Stimulated activated naive CD8-positive, alpha-beta T cell treated with anti-CD3 and anti-CD28 coated beads, Interleukin-15, Interleukin-2, amounts not matched to agents 100 U/mL and 50 U/mL, for 24 hours (primary cell): ENCODE measurements around the gene NHSL2.

Experiments
- ATAC-seq: fragments of 150-1000 bp; cut with Tn5 transposase; one replicate; pipeline ENCODE4 v1.10.0; 2021
- DNase-seq: peaks from one replicate; pipeline ENCODE4 v3.0.0; 2021

NHSL2 gene

DNA sequence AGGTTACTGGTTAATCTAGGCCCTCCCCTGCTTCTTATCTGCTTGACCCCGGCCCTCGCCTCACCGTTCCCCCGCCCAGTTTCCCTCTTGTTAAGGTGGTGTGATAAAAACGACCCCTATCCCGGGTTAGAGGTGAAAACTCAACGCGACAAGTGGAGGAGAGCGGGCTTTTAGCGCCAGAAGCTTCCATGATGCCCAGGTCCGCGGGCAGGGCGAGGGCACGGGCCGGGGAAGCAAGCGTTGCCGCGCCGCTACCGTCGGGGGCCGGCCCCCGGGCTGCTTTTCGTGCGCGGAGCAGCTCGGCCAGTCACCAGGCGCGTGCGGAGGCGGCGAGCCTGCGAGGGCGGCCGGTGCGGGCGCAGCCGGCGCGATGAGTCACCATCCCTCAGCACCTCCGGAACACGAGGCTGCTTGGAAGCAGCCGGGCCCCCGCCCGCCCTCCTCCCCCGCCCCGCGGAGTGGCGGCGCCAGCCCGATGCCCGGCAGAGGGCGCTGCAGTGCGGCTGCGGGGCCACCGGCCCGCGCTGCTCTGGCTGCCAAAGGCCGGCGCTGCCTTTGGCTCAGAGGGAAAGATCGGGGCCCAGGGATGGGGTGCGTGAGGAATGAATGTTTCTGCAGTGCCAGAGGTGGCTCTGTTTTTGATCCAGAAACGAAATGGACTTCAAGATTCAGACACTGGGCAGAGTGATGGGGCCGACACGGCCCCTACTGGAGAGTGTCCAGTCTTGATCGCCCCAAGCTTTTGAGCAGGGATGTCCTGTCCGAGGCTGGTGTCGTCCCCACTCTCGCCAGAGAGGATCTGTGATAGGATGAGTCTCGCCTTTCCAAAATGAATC is 107.8 kb downstream of the NHSL2 start:
- peak; percentile 92 for ATAC-seq

DNA sequence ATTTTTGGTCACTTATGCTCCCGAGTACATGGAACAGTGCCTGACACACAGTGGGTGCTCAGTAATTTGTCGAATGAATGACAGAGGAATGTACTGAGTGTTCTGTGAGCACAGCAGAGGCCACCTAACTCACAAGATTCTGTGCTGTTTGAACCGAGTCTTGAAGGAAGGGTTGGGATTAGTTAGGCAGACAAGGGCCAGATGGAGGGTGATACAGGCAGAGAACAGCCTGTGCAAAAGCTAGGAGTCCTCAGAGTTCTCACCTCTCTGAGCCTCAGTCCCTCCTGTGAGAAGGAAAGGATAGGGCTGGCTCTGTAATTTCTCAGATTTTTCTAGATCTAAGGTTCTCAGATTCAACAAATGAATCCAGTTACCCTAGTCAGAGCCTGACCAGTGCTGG is 108.8 kb downstream of the NHSL2 start:
- DNase-seq = no peak
- ATAC-seq = no peak

More for the DNA sequence above, 107.8 kb downstream of the NHSL2 start:
- DNase-seq = peak; percentile 82

DNA sequence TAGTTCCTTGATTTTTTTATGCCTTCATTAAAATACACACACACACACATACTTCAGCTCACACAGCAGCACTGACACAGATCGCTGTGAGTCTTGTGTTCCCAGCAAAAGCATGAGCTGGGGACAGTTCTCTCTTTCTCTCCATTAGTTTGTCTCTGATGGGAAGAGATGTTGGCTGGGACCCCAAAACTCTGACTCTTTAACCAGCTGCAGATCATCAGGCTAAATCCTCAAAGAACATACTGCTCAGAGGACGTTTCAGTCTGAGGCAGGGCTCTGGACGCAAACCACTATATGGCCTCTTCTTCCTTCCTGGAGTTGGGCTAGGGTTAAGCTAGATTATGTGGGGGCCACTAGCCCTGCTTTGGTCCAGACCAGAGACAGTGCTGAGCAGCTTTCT is 109.6 kb downstream of the NHSL2 start:
- no peak for DNase-seq
- ATAC-seq = no peak

DNA sequence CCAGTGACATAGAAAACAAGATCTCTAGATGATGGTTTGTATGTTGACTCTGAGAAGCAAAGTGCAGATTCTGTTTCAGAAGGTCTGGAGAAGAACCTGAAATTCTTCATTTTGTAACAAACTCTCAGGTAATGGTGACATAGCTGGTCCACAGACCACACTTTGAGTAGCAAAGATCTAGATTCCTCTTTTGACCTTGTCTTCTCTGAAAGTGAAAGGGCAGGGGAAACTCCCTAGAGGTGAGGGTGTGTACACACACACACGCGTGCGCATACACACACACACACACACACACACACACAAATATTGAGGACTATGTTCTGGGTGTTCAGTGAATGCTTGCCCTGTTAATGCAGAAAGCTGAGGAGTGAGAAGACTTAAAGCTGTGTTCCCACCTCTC is 110.1 kb downstream of the NHSL2 start:
- no peak for ATAC-seq
- DNase-seq = no peak

DNA sequence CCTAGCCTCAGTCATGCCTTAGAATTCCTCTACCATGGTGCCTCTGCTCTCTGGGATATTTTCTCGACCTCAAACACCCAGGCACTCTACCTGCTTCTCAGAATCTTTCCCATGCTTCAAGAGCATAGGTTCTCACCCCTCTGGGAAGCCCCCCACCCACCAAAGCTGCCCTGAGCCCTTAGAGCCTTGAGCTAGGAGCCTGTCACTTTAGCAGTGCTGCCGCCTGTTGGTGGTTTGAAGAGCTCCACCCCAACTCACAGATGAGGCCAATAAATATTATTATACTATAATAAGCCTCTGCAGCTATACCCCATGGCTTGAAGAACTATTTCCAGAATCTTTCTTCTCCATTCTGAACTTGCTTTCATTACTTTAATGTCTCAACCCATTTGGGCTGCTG is 111.3 kb downstream of the NHSL2 start:
- ATAC-seq (no peak), DNase-seq (peak; percentile 11)

DNA sequence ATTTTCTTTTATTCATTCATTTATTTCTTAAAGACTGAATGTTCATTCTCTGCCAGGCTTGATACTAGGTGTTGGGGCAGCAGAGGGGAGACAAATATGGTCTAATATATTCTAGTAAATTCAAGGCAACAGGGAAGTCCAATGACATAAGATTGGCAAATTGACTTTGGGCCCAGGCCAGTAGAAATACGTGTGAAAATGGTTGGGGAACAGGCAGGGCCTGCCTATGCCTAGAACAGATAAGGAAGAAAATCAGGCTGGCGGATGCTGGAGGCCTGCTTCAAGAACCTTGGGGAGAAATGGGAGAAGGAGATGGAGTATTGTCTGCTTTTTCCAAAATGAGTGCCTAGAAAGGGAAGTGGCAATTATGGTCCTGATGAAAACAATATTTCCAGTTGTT is 112.4 kb downstream of the NHSL2 start:
- no peak for DNase-seq
- ATAC-seq = no peak

DNA sequence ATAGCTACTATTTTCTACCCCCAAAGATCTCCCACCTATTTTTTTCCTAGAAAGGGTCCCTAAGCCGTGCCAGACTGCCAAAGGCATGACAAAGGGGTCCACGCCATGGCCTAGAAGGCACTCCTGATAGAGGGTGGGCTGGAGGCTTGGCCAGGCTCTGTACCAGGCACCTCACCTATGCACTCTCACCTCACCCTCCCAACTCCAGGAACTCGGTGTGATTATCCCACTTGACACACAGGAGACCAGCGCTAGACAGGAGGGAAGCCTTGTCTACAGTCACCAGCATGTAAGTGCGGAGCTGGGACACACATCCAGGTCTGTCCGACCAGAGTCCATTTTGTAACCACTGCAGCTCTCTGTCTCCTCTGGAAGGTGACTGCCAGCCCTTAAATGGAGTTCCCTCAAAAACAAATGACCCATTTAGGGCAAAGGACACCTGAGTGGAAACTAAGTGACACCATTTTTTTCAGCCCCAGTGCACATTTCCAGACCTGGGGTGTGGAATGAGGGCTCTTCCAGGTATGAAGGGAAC is 114.7 kb downstream of the NHSL2 start:
- DNase-seq = no peak

DNA sequence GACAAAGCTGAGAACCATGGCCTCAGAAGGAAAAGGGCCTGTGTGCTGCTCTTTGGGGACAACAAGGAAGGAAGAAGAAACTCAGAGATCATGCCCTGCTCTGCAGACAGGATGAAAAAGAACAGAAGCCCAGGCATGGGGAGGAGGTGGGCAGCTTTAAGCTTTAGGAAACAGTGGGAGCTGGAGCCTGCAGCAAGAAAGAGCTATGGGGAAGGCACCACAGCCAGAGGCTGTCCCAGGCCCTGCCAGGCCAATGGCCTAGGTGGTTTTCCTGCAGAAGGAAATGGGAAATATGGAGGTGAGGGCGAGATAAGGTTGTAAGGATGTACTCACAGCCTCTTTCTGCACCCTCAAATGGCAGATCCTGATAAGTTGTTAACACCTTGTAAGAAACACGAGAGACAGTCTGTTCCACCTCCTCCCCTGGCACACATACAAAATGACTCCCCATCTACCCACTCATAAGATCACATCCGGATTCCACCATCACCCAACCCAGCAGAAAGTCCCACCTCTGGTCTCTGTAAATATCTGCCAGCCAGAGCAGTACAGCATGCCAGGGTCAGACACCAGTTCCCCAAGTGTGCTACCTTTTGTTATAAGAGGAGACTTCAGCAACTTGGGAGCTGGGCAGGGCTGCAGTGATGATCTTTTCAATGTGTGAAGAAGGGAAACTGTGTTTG is 115.8 kb downstream of the NHSL2 start:
- no peak for ATAC-seq
- DNase-seq = no peak

More for the DNA sequence above, 114.7 kb downstream of the NHSL2 start:
- ATAC-seq = no peak

DNA sequence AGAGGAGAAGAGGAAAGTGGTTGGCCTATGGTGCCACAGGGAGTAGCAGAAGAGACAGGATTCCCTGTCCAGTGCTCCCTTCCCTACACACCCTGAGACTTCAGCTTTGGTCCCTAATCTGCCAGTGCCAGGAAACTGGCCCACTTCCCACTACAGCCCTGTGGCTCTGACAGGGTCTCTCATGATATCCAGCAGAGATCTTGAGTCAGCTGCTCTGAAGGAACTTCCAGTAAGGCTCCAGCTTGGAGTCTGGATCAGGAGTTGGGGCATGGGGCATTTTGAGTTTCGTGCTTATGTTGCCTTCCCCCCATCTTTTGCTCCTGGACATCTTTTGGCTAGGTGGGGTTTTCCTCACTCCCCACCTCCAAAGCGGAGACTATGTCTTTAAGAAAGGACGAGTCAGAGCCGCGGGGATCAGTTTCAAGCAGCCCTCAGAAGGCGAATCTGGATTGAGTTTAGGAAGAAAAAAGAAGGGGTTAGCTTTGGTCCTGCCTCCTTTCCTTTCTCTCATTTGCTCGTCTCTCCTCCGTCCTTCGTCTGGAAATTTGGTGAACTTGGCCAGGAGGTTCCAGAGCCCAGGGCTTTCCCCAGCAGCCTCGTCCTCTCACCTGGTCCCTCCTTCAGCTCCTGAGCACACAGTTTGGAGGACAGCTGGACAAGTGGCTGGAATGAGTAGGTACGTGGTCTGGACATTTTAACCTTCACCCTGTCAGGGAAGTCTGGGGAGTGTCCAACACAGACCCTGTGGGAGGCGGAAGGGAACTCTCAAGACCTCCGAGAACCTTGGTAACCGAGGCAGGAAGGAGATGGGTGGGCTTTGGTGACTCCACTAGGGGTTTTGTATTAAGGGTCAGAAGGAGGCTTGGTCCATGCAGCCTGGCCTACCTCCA is 116.6 kb downstream of the NHSL2 start:
- DNase-seq = no peak
- no peak for ATAC-seq

DNA sequence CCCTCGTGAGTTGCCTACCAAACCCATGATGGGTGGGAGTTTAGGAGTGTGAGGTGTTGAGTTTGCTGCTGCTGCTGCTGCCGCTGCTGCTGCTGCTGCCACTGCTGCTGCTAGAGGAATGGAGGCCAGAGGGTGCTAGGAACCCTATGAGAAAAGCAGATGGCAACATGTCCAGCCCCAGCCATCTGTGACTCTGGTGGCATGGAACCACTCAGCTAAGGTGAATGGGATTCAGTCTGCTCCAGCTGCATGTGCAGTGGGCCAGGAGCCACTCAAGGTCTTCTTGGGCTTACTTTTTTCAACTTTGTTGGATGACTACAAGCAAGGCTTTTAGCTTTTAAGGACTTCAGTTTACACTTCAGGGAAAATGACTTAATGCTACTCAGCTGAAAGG is 117.3 kb downstream of the NHSL2 start:
- no peak for ATAC-seq
- DNase-seq = no peak

DNA sequence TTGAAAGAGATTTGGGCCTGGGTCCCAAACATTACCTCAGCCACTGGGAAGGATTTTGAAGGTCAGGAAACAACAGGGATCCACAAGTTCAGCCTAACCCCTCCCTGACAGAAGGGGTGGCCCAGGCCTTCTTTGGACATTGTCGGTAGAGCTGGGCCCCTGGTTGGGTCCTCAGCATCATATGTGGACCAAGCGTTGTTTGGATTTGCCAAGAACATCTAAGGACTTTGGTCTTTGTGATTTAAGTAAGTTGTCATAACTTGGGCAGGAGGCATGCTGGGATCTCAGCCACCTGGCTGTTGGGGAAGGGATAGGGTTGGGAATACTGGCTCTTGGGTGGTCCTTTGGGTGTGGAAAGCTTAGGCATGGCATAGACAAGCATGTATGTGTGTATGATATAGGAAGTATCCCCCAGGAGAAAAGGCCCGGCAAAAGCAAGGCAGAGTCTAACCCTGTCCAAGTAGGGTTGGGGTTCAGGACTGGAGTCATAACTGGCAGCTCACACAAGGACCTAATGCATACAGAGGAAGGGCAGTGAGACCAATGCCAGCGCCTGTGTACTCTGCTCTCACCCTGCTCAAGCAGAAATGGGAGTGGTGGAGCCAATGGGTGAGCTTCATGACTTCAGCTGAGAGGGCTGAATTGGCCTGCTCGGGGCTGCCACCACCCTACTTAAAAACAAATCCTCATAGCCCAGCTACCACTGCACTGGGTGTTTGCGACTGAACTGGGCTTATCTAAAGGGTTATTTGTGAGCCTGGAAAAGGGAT is 118.2 kb downstream of the NHSL2 start:
- DNase-seq (no peak), ATAC-seq (no peak)

DNA sequence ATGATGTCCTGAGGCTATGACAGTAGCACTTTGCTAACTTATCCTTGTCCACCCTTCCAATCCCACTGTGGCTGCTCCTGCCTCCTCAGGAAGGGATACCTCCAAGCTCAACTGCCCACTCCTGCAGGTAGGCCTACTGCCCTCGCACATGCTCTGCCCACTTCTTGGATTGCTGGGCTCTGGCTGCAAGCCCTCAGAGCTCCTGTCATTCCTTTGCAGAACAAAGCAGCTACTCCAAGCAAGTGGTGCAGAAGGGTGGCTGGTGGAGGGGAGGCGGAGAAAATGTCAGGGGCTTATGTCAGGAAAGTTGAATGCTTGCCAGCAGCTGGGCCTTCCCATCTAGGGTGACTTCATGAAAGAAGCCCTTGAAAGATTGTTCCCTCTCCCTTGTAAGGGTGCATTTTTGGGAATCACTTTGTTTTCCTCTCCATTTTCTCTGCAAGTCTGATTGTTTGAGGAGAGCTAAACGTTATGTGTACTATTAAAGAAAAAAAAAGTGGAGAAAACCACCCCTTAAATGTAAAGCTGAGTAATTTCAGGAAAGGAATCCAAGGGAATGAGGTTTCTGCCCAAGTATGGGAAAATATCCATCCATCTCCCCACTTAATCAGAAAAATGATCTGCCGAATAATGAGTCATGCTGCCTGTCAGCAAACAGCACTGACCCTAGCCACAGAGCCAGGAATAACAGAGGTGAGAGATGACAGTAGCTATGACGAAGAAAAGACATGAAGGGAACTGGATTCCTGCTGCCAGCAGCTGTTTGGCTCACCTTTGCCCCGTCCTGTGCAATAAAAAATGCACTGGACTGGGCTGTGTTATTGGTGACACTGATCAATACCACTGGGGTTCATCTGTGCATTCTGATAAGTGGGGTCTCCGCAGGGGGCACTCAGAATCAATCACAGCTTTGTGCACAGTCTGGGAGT is 119.1 kb downstream of the NHSL2 start:
- no peak for DNase-seq
- no peak for ATAC-seq

DNA sequence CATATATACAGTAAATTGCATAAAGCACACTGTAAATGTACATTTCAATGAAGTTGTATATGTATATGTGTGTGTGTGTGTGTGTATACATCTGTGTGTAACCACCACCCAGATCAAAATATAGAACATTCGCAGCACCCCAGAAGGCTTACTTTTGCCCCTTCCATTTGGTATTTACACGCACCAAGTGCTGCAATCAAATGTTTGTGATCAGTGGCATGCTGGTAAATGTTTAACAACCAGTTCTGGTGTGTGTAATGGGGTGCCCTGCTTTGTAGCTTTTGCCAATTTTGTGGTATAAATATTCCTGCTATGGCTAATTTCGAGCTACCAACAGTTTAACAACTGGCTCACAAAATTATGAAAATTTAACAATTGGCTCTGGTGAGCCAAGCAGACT is 119.8 kb downstream of the NHSL2 start:
- DNase-seq (no peak), ATAC-seq (no peak)

DNA sequence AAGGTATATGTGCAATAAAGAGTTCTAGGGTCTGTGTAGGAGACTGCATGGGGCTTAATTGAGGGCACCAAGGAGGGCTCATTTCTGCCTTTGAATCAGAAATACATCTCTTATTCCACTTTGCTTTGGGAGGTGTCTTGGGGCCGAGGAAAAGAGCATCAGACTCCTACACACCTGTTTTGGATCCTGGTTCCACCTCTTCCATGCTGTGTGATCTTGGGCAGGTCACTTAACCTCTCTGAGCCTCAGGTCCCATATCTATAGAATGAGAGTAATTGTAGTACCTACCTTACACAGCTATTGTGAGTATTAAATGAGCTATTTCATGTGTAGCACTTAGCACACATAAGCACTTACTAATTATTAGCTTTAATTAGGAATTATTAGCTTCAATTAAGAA is 120.5 kb downstream of the NHSL2 start:
- DNase-seq (no peak), ATAC-seq (no peak)

DNA sequence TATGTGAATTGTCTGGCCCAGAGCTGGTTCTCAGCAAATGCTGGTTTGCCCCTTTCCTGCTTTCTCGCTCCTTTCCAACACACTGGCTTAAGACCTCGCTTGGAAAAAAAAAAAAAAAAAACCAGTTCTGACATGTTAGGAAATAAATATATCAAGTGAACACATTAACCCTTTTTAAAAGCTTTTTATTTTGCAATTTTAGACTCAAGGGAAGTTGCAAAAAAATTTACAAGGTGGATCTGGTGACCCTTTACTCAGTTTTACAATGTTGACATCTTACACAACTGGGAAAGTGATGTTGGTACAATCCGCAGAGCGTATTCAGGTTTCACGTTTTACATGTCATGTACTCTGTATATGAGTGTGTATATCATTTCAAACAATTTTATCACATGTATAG is 121.0 kb downstream of the NHSL2 start:
- ATAC-seq (no peak), DNase-seq (no peak)

DNA sequence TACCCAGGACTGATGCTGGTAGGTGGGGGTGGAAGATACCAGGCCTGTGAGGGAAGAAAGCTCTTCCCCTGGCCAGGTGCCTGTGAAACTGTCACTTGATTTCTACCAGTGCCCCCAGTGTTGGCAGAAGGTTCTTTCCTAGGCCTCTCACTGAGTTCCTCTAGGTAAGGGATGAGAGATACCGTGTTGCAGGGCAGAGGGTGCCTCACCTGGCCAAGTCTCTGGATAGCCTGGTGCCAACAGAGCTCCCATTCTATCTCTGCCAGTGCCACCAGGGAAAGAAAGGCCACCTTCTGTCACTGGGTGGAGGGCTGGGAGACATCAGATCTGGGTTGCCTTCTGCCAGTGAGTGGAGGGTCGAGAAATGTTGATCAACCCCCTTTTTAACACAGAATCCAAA is 127.0 kb downstream of the NHSL2 start:
- DNase-seq (no peak), ATAC-seq (no peak)

DNA sequence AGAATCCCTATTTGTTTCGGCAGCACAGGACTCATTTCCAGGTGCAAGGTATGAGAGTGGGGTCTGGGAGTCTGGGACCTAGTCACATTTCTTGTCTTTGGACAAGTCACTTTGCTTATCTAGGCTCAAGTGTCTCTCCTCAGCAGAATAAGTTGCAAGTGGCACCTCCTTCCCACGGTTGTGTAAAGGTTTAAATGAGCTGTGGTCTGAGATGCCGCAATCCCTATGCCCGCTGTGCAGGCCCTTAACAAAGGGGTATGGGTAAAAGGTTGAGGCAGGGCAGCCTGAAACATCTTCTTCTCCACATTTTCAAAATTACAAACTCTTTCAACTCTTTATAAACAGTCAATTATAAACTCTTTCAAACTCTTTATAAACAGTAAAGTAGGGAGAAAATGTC is 127.4 kb downstream of the NHSL2 start:
- DNase-seq = no peak
- ATAC-seq = no peak

DNA sequence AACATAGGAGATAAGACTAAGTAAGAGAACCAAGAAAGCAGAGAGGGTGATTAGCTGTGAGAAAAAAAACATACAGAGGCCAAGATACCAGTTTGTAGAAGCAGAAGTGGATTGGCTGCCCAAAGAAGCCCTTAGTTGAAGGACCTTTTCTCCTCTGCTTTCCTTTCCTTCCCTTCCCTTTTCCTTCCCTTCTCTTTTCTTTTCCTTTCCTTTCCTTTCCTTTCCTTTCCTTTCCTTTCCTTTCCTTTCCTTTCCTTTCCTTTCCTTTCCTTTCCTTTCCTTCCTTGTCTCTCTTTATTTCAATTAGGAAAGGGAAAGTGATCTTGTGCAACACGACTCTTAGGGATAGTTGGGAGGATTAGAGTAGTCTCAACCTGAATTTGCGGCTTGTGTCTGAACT is 128.2 kb downstream of the NHSL2 start:
- no peak for DNase-seq
- no peak for ATAC-seq

DNA sequence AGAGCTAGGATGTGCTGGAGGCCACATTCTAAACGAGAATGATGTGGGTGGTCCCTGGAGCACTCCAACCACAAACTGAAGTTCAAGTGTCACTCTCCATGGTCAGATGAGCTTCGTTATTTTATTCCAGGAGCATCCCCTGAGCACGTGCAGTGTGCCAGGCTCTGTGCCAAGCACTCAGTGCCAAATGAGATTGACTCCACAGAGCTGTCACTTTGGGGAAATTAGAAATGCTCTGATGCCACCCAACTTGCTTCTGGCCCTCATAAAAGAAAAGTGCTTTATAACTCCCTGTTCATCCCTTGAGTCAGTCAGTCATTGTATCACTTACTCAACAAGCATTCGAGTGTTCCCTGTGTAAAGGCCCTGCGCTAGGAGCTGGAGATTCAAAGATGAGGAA is 129.9 kb downstream of the NHSL2 start:
- ATAC-seq = no peak
- DNase-seq = no peak

DNA sequence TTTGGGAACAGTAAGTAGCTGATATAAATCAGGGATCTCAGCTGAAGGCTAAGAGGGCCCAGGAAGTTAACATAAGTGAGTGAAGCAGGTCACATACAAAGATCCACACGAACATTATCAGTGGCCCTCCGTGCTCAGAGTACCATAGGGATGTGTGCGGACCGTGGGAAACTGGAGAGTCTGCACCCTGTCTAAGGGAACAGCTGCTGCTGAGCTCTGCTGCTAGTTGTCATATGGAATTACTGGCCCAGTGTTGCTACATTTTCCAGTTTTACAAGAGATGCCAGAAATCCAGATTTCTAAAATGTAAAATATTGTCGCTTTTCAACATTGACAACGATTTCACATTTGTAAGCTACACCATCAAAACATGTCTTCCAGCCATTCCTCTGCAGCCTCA is 130.5 kb downstream of the NHSL2 start:
- no peak for ATAC-seq
- no peak for DNase-seq
